Lower leg skin (tissue), 4 donors: ENCODE measurements around the gene LMTK2. TPM values are rescaled to one million over a fixed set of nuclear protein-coding genes. Genes with fewer than 3 reads are reported as not detected.

Source experiments
- DNase-seq, 2 donors: peaks; one replicate each; pipeline ENCODE4 v3.0.0-alpha.2; 2019; ENCODE audit warnings: low spot score in 2 of 2
- H3K4me3 ChIP-seq: fragments of 200-600 bp; sonication (generic); 2 replicates; pipeline ENCODE4 v1.5.1; 2017; ENCODE audit warnings: mild to moderate bottlenecking, low read depth; ENCODE audit not compliant: poor library complexity, severe bottlenecking
- CTCF ChIP-seq, 3 donors: fragments of 450-650 bp; IDR thresholded peaks; one replicate each; pipeline ENCODE4 v1.5.1; 2016; ENCODE audit warnings: antibody characterized with exemption in 3 of 3, mild to moderate bottlenecking in 3 of 3, moderate library complexity in 2 of 3
- POLR2A ChIP-seq, 2 donors: fragments of 450-650 bp; IDR thresholded peaks; one replicate each; pipeline ENCODE4 v1.6.1; 2016 to 2017; ENCODE audit warnings: antibody characterized with exemption in 2 of 2, mild to moderate bottlenecking in 1 of 2, moderate library complexity in 1 of 2
- WGBS, 2 donors: methylation state at CpG; one replicate each; pipeline ENCODE4 v1.1.5; 2018; 5-methylcytosine and 5-hydroxymethylcytosine counted together
- intact Hi-C: fragments of 100-400 bp; cut with DNase I; formaldehyde crosslinking; loops from one replicate; pipeline ENCODE4 v1.15.0; 2023; ENCODE audit warnings: low total_unique reads
- total RNA-seq, 4 donors: library from RNA; depleted of rRNA; stranded (reverse); fragments of >200 nt; gene quantifications; one replicate each; pipeline ENCODE4 v1.1.0, GENCODE V29; 2016

Gene LMTK2
- total RNA-seq, 4 donors from 2014 or later = 31.9 to 44.3 (median 35.0) TPM

- no peak for TF ChIP-seq POLR2A (IDR thresholded peaks at IDR 0.05)
- no peak for TF ChIP-seq CTCF (IDR thresholded peaks at IDR 0.05)
- no peak for DNase-seq
- intact Hi-C loops = no loop called here
- no peak overlapping the region for H3K4me3 ChIP-seq
- 90 to 94% methylated on average over 15 to 16 of the region's 16 CpGs for WGBS, 2 donors
Observed at GRCh38 chr7:98232799-98233198, 126.1 kb downstream of the LMTK2 start.

- WGBS, 2 donors = 86 to 89% methylated on average over 12 to 31 of the region's 32 CpGs
- intact Hi-C loops = no loop called here
- no peak overlapping the region for H3K4me3 ChIP-seq
- no peak for DNase-seq
- TF ChIP-seq CTCF (IDR thresholded peaks at IDR 0.05) (no peak), POLR2A (IDR thresholded peaks at IDR 0.05) (no peak)
Observed at GRCh38 chr7:98233219-98234070, 126.8 kb downstream of the LMTK2 start.

- DNase-seq = no peak
- WGBS, 2 donors = 94 to 95% methylated on average over 10 of the region's 10 CpGs
- intact Hi-C loops = no loop called here
- H3K4me3 ChIP-seq = no peak overlapping the region
- no peak for TF ChIP-seq CTCF (IDR thresholded peaks at IDR 0.05)
- no peak for TF ChIP-seq POLR2A (IDR thresholded peaks at IDR 0.05)
Observed at GRCh38 chr7:98234429-98235147, 127.9 kb downstream of the LMTK2 start.

- no peak overlapping the region for H3K4me3 ChIP-seq
- WGBS, 2 donors = 88 to 90% methylated on average over 10 to 11 of the region's 11 CpGs
- DNase-seq = no peak
- TF ChIP-seq CTCF (IDR thresholded peaks at IDR 0.05) (no peak), POLR2A (IDR thresholded peaks at IDR 0.05) (no peak)
- intact Hi-C loops = no loop called here
Observed at GRCh38 chr7:98235901-98236300, 129.2 kb downstream of the LMTK2 start.

- H3K4me3 ChIP-seq = no peak overlapping the region
- DNase-seq = no peak
- WGBS, 2 donors = 91 to 96% methylated on average over 25 of the region's 25 CpGs
- no peak for TF ChIP-seq CTCF (IDR thresholded peaks at IDR 0.05)
- TF ChIP-seq POLR2A (IDR thresholded peaks at IDR 0.05) = no peak
- intact Hi-C loops = no loop called here
Observed at GRCh38 chr7:98236355-98237185, 129.9 kb downstream of the LMTK2 start.
